Glutamatergic neuron (in vitro differentiated cells): Measurements from ENCODE around the gene PIAS1. TPM values are rescaled to one million over a fixed set of nuclear protein-coding genes. Genes with fewer than 3 reads are reported as not detected.

Experiments
- DNase-seq: peaks from one replicate; pipeline ENCODE4 v3.0.0; 2022
- H3K27ac Mint-ChIP-seq: one replicate; pipeline ENCODE4 v1.8.0; 2020; ENCODE audit warnings: mild to moderate bottlenecking, mixed read lengths, inconsistent platforms; ENCODE audit not compliant: unreplicated experiment
- H3K27me3 Mint-ChIP-seq: one replicate; pipeline ENCODE4 v1.8.0; 2020; ENCODE audit warnings: mild to moderate bottlenecking, moderate library complexity, mixed read lengths, inconsistent platforms; ENCODE audit not compliant: unreplicated experiment
- H3K36me3 Mint-ChIP-seq: one replicate; pipeline ENCODE4 v1.8.0; 2020; ENCODE audit warnings: mild to moderate bottlenecking, mixed read lengths, inconsistent platforms; ENCODE audit not compliant: unreplicated experiment
- H3K4me1 Mint-ChIP-seq: one replicate; pipeline ENCODE4 v1.8.0; 2020; ENCODE audit warnings: mild to moderate bottlenecking, low read depth, mixed read lengths, inconsistent platforms; ENCODE audit not compliant: unreplicated experiment
- H3K4me3 Mint-ChIP-seq: one replicate; pipeline ENCODE4 v1.8.0; 2020; ENCODE audit warnings: mild to moderate bottlenecking, mixed read lengths, inconsistent platforms; ENCODE audit not compliant: unreplicated experiment
- H3K9me3 Mint-ChIP-seq: one replicate; pipeline ENCODE4 v1.8.0; 2020; ENCODE audit warnings: mild to moderate bottlenecking, moderate library complexity, mixed read lengths, inconsistent platforms; ENCODE audit not compliant: unreplicated experiment
- CTCF ChIP-seq: fragments of 200-600 bp; sonication (generic); IDR thresholded peaks from one replicate; pipeline ENCODE4 v1.5.0; 2021; ENCODE audit not compliant: partially characterized antibody, unreplicated experiment
- total RNA-seq: library from RNA; stranded (reverse); fragmentation: NEBNext Ultra II Directional; extraction: Animal tissue kit (Norgen Biotek cat#: 25700); gene quantifications from one replicate; pipeline ENCODE4 v1.2.1, GENCODE V29; 2021; ENCODE audit not compliant: unreplicated experiment

PIAS1 gene
- total RNA-seq, 1 donor from 2014 or later: 64.9 TPM

- Mint-ChIP-seq H3K4me3 (no peak overlapping the region), H3K9me3 (peaks cover 3% of the 10 kb centered on the region), H3K27me3 (peaks cover 4% of the 10 kb centered on the region), H3K4me1 (no peaks in the 10 kb centered on the region), H3K36me3 (peaks cover 3% of the 10 kb centered on the region), H3K27ac (no peak overlapping the region)
- no peak for TF ChIP-seq CTCF
- no peak for DNase-seq
Measured at GRCh38 chr15:68042855-68043222, 11.3 kb upstream of the PIAS1 start.

GRCh38 chr15:68045289-68046265 lies 8.5 kb upstream of the PIAS1 start:
- Mint-ChIP-seq H3K36me3 (no peaks in the 10 kb centered on the region), H3K4me3 (no peak overlapping the region), H3K4me1 (no peaks in the 10 kb centered on the region), H3K27me3 (peaks cover 2% of the 10 kb centered on the region), H3K9me3 (peaks cover 2% of the 10 kb centered on the region), H3K27ac (no peak overlapping the region)
- TF ChIP-seq CTCF: no peak
- DNase-seq: no peak

GRCh38 chr15:68047826-68048225 lies 6.3 kb upstream of the PIAS1 start:
- Mint-ChIP-seq H3K27me3 (peaks cover 2% of the 10 kb centered on the region), H3K4me3 (no peak overlapping the region), H3K27ac (no peak overlapping the region), H3K4me1 (no peaks in the 10 kb centered on the region), H3K9me3 (peaks cover under 1% of the 10 kb centered on the region), H3K36me3 (no peaks in the 10 kb centered on the region)
- no peak for TF ChIP-seq CTCF
- no peak for DNase-seq

GRCh38 chr15:68051109-68051508 lies 3.0 kb upstream of the PIAS1 start:
- H3K36me3 Mint-ChIP-seq: no peaks in the 10 kb centered on the region
- H3K4me1 Mint-ChIP-seq: no peaks in the 10 kb centered on the region
- peaks cover 2% of the 10 kb centered on the region for H3K27me3 Mint-ChIP-seq
- no peak overlapping the region for H3K4me3 Mint-ChIP-seq
- no peak for DNase-seq
- no peak for TF ChIP-seq CTCF
- no peaks in the 10 kb centered on the region for H3K9me3 Mint-ChIP-seq
- H3K27ac Mint-ChIP-seq: no peak overlapping the region

GRCh38 chr15:68051907-68052306 lies 2.2 kb upstream of the PIAS1 start:
- no peak overlapping the region for H3K4me3 Mint-ChIP-seq
- no peak overlapping the region for H3K27ac Mint-ChIP-seq
- no peaks in the 10 kb centered on the region for H3K9me3 Mint-ChIP-seq
- H3K36me3 Mint-ChIP-seq: no peaks in the 10 kb centered on the region
- no peak for DNase-seq
- H3K4me1 Mint-ChIP-seq: peaks cover 5% of the 10 kb centered on the region
- no peak for TF ChIP-seq CTCF
- H3K27me3 Mint-ChIP-seq: no peaks in the 10 kb centered on the region
